Coronary artery (tissue), 2 donors: ENCODE measurements around the gene NUP160.

ENCODE experiments used
- DNase-seq: peaks from one replicate; pipeline ENCODE4 v3.0.0-alpha.2; 2017; ENCODE audit warnings: low spot score
- H3K27ac ChIP-seq, 2 donors: fragments of 200-600 bp; sonication (generic); one replicate each; pipeline ENCODE4 v1.5.1; 2016 to 2019
- H3K4me3 ChIP-seq: fragments of 200-600 bp; sonication (generic); 2 replicates; pipeline ENCODE4 v1.5.1; 2016; ENCODE audit warnings: mild to moderate bottlenecking, moderate library complexity
- CTCF ChIP-seq: fragments of 200-600 bp; sonication (generic); IDR thresholded peaks from one replicate; pipeline ENCODE4 v1.5.1; 2019; ENCODE audit warnings: antibody characterized with exemption

NUP160 gene

GRCh38 chr11:47732271-47732670 is 115.9 kb downstream of the NUP160 start:
- no peak overlapping the region for H3K4me3 ChIP-seq
- no peak for TF ChIP-seq CTCF
- DNase-seq = no peak
- H3K27ac ChIP-seq = no peak overlapping the region

GRCh38 chr11:47731475-47731874 is 116.7 kb downstream of the NUP160 start:
- no peak for TF ChIP-seq CTCF
- no peak overlapping the region for H3K4me3 ChIP-seq
- DNase-seq = no peak
- no peak overlapping the region for H3K27ac ChIP-seq
